GM10248 (cell line): ENCODE data around the gene PHRF1.

Experiments used
- CTCF ChIA-PET: fragments of 300-600 bp; sonication (Branson Sonifier 250); formaldehyde crosslinking; extraction: SDS; loops from one replicate; lab custom pipeline; 2021; ENCODE audit warnings: antibody characterized with exemption; lab: Yijun Ruan, JAX
- POLR2A ChIA-PET: fragments of 350-650 bp; sonication (Branson Sonifier 250); formaldehyde crosslinking; extraction: SDS; loops from one replicate; lab custom pipeline; 2020; ENCODE audit warnings: antibody characterized with exemption; lab: Yijun Ruan, JAX
- DNase-seq: peaks from one replicate; pipeline ENCODE4 v3.0.0; 2012; ENCODE audit errors: extremely low spot score
- TF ChIP-seq, protein P1 (sequence below): IDR thresholded peaks from 2 replicates; pipeline ENCODE4 v1.5.1; 2012; ENCODE audit warnings: mild to moderate bottlenecking, low read depth; ENCODE audit errors: extremely low read depth, missing control alignments, control extremely low read depth

The PHRF1 gene

DNA sequence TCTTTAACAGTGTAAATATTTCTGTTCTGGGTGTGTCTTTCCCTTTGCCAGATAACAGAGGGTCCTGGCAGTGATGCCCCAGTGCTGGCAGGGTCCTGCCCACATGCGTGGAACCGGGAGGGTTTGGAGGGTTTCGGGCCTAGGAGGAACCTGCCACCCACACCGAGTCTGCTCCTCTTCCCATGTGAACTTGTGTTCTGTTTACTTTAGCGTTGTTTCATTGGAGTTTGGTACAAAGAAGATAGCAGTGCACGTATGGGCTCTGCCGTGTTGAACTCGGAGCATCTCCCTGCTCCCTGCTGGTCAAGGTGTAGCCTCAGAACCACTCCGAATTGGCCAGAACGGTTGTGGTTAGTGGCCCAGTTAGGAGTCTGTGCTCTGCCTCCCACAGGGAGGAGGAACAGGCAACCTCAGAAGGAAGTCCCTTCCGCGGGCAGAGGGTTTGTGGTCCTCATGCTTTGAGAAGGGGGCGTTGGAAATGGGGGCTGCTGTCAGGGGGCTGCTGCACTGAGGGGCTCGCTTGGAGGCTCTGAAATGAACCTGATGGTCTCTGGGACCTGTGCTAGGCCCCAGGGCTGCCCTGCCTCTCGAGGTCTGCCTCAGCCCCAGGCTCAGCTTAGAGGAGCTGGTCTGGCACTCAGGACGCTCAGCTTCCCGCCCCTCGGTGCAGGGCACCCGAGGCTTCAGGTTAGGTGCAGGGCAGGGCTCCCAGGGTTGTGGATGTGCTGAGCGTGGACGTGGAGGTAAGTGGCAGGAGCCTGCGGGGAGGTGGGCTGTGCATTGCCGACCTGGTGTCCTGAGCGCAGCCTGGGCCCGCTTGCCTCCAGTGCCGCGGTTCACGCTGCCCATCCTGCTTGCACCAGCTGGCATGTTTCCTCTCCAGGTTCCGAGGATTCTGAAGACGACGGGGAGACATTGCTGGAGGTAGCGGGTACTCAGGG lies 10.4 kb downstream of the PHRF1 start:
- DNase-seq, result no peak
- TF ChIP-seq, protein P1, sequence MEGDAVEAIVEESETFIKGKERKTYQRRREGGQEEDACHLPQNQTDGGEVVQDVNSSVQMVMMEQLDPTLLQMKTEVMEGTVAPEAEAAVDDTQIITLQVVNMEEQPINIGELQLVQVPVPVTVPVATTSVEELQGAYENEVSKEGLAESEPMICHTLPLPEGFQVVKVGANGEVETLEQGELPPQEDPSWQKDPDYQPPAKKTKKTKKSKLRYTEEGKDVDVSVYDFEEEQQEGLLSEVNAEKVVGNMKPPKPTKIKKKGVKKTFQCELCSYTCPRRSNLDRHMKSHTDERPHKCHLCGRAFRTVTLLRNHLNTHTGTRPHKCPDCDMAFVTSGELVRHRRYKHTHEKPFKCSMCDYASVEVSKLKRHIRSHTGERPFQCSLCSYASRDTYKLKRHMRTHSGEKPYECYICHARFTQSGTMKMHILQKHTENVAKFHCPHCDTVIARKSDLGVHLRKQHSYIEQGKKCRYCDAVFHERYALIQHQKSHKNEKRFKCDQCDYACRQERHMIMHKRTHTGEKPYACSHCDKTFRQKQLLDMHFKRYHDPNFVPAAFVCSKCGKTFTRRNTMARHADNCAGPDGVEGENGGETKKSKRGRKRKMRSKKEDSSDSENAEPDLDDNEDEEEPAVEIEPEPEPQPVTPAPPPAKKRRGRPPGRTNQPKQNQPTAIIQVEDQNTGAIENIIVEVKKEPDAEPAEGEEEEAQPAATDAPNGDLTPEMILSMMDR, result no peak
- ChIA-PET CTCF (interaction anchor here (1.9 to 2.7 kb wide), 2 partner anchors 11 to 137 kb away, joined by 4 to 6 read pairs; partner anchors contain the start of gene PHRF1), POLR2A (no interaction called here)

DNA sequence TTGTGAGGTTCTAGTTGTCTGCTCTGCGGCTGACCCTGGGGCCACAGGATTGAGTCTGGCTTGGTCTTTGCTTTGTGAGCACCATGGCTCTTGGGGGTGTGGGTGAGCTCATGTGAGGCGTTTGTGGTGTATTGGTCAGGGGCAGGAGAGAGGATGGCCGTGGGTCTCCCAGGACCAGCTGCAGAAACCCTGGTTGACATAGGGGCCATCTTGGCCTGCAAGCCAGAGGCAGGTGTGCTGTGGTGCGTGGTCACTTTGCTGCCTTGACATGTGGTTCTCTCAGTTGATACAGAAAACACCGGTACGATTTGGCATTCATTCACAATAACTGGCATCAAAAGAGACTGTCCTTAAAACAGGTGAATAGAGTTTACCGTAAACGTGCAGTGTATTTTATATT lies 11.3 kb downstream of the PHRF1 start:
- TF ChIP-seq, protein P1, result no peak
- CTCF ChIA-PET, result no interaction called here
- POLR2A ChIA-PET, result interaction anchor here (0.6 to 0.7 kb wide), 2 partner anchors 9 to 274 kb away, joined by 3 to 5 read pairs; no protein-coding TSS in a partner anchor
- no peak for DNase-seq

DNA sequence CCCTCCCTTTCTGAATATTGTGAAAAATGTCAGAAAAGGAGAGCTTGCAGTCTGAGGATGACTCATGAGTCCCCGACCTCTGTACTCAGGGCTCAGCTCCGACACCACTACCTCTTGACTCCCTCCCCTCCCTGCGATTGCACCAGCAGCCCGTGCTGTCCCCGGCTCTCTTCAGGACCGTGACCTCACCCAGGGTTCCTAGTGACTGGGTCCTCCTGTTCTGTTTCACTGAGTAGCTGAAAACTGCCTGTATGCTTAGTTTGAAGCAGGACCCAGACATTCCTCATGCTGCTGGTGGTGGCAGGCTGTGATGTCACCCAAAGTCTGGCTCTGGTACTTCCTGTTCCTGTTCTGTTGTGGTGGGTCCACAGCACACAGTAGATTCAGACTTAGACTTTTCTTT lies 11.7 kb downstream of the PHRF1 start:
- POLR2A ChIA-PET, result interaction anchor here (0.6 to 0.7 kb wide), 2 partner anchors 9 to 274 kb away, joined by 3 to 5 read pairs; no protein-coding TSS in a partner anchor

DNA sequence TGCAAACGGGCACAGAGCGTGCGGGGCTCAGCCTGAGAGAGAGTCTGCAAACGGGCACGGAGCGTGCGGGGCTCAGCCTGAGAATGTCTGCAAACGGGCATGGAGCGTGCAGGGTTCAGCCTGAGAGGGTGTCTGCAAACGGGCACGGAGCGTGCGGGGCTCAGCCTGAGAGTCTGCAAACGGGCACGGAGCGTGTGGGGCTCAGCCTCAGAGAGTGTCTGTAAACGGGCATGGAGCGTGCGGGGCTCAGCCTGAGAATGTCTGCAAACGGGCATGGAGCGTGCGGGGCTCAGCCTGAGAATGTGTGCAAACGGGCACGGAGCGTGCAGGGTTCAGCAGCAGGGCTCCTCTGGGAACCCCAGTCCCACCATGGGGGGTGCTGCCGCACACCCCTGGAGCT lies 13.5 kb downstream of the PHRF1 start:
- TF ChIP-seq, protein P1, result no peak
- CTCF ChIA-PET, result interaction anchor here (1.5 kb wide), 1 partner anchor 35 kb away, joined by 4 read pairs; no protein-coding TSS in a partner anchor
- POLR2A ChIA-PET, result no interaction called here
- DNase-seq, result no peak

More for the DNA sequence above, 11.7 kb downstream of the PHRF1 start:
- DNase-seq, result no peak
- TF ChIP-seq, protein P1, result no peak
- CTCF ChIA-PET, result no interaction called here

DNA sequence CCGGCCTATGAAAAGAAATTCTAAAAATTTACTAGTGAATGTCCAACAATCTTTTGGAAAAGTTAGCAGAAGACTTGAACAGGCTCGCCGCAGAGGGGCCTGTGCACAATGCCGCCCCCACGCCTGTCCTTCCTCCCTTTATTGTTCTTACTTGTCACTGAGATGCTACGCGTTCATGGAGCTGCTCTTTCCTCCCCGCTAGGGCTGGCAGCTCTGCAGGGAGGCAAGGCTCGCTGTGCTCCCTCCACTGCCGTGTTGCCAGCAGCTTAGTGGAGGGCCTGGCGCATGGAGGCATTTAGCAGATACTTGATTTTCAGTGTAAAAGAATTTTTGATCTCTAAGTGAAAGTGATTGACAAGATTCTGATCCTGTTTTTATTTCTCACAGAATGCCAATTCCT lies 14.7 kb downstream of the PHRF1 start:
- POLR2A ChIA-PET, result interaction anchor here (0.7 to 1.0 kb wide), 2 partner anchors 15 to 59 kb away, joined by 3 read pairs; partner anchors contain the start of gene PHRF1
- TF ChIP-seq, protein P1, result no peak
- CTCF ChIA-PET, result interaction anchor here (1.2 kb wide), 1 partner anchor 36 kb away, joined by 3 read pairs; no protein-coding TSS in a partner anchor
- DNase-seq, result no peak

DNA sequence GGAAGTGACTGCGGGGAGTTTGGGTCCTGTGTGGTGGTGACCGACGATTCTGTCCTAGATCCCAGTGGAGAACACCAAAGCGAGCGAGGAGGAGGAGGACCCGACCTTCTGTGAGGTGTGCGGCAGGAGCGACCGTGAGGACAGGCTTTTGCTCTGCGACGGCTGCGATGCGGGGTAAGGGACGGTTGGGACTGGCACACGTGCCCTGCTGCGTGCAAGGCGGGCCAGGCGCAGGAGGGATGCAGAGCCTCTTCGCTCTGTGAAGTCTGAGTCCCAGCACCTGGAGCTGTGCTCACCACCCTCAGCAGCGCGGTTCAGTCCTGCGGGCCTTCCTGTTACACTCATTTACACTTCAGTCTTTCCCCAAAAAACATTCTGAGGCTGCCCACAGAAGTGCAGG lies 16.2 kb downstream of the PHRF1 start:
- no peak for DNase-seq
- POLR2A ChIA-PET, result no interaction called here
- TF ChIP-seq, protein P1, result no peak
- CTCF ChIA-PET, result no interaction called here
